GM12878 (cell line): ENCODE measurements around the gene C1orf21. TPM values are rescaled to one million over a fixed set of nuclear protein-coding genes. Genes with fewer than 3 reads are reported as not detected.

ENCODE experiments used
- ATAC-seq: fragments of 200-7000 bp; cut with Tn5 transposase; 3 replicates; pipeline ENCODE4 v1.9.1; 2020; ENCODE audit warnings: mild to moderate bottlenecking, moderate library complexity
- BruUV-seq: library from RNA; stranded (reverse); fragments of 400-500 nt; replicated peaks from 2 replicates; lab custom pipeline; 2021; lab: Mats Ljungman, UMichigan
- CTCF ChIA-PET: fragments of 300-600 bp; sonication (Branson Sonifier 250); formaldehyde crosslinking; extraction: SDS; loops from one replicate; lab custom pipeline; 2021; ENCODE audit warnings: inconsistent platforms; lab: Yijun Ruan, JAX
- POLR2A ChIA-PET: fragments of 350-600 bp; formaldehyde crosslinking; extraction: SDS; loops from one replicate; lab custom pipeline; 2021; ENCODE audit warnings: inconsistent platforms; lab: Charles Lee
- RAD21 ChIA-PET: fragments of 300-600 bp; sonication (Branson Sonifier 250); formaldehyde crosslinking; loops from one replicate; lab custom pipeline; 2023; ENCODE audit warnings: antibody characterized with exemption; ENCODE audit not compliant: unreplicated experiment; lab: Charles Lee
- SMC1A ChIA-PET: fragments of 300-600 bp; sonication (Branson Sonifier 250); formaldehyde crosslinking; loops from one replicate; lab custom pipeline; 2023; ENCODE audit not compliant: unreplicated experiment, uncharacterized antibody; lab: Charles Lee
- DNase-seq: peaks from one replicate; pipeline ENCODE4 v3.0.0-alpha.2; 2011; ENCODE audit warnings: low read depth, low spot score
- FAIRE-seq: peaks from 3 replicates; lab custom pipeline; 2011; peaks lifted over from hg19 to GRCh38; lab: Jason Lieb, UNC
- H2AFZ ChIP-seq: 2 replicates; pipeline ENCODE4 v1.6.0; 2011; ENCODE audit warnings: low read depth, low read length, control low read depth; ENCODE audit not compliant: control insufficient read depth
- H3K27ac ChIP-seq: 2 replicates; pipeline ENCODE4 v1.5.1; 2011; ENCODE audit warnings: control low read depth; ENCODE audit not compliant: control insufficient read depth, insufficient read depth
- H3K27me3 ChIP-seq, 2 experiments: replicated peaks in 1 of 2; 2 replicates each; pipeline versions ENCODE4 v1.6.0 to v1.6.1; 2011; ENCODE audit warnings: low read length in 1 of 2; ENCODE audit not compliant: control insufficient read depth in 2 of 2, insufficient read depth in 2 of 2
- H3K36me3 ChIP-seq, 2 experiments: 2 replicates each; pipeline ENCODE4 v1.5.1; 2011; ENCODE audit warnings: low read length in 1 of 2; ENCODE audit not compliant: control insufficient read depth in 2 of 2, insufficient read depth in 2 of 2
- H3K4me1 ChIP-seq: 2 replicates; pipeline ENCODE4 v1.6.1; 2011; ENCODE audit warnings: mild to moderate bottlenecking, low read length, moderate library complexity, mixed read lengths; ENCODE audit not compliant: control insufficient read depth, insufficient read depth
- H3K4me2 ChIP-seq: 2 replicates; pipeline ENCODE4 v1.6.0; 2011; ENCODE audit warnings: control low read depth; ENCODE audit not compliant: control insufficient read depth, insufficient read depth
- H3K4me3 ChIP-seq: fragments of 200-600 bp; sonication (generic); 2 replicates; pipeline ENCODE4 v1.5.1; 2016
- H3K79me2 ChIP-seq: 2 replicates; pipeline ENCODE4 v1.6.0; 2011; ENCODE audit warnings: low read length; ENCODE audit not compliant: control insufficient read depth, insufficient read depth
- H3K9ac ChIP-seq: 2 replicates; pipeline ENCODE4 v1.8.0; 2011; ENCODE audit warnings: low read length, control low read depth, mixed read lengths; ENCODE audit not compliant: control insufficient read depth, insufficient read depth
- H3K9me3 ChIP-seq: replicated peaks from 3 replicates; pipeline ENCODE4 v1.5.1; 2011; ENCODE audit warnings: mild to moderate bottlenecking, low read length; ENCODE audit not compliant: control insufficient read depth, insufficient read depth
- H4K20me1 ChIP-seq: 2 replicates; pipeline ENCODE4 v1.6.0; 2011; ENCODE audit not compliant: control insufficient read depth, insufficient read depth
- CREM ChIP-seq: IDR thresholded peaks from 2 replicates; pipeline ENCODE4 v1.6.1; 2014; ENCODE audit warnings: antibody characterized with exemption, low read depth
- EZH2 ChIP-seq: IDR thresholded peaks from 2 replicates; pipeline ENCODE4 v1.6.1; 2012; ENCODE audit warnings: low read depth, mild to moderate bottlenecking, control low read depth, inconsistent platforms, low read length, borderline replicate concordance; ENCODE audit not compliant: control insufficient read depth
- HCFC1 ChIP-seq: fragments of 150-350 bp; IDR thresholded peaks from 2 replicates; pipeline ENCODE4 v1.6.1; 2014; ENCODE audit warnings: low read length
- NFXL1 ChIP-seq: fragments of 450-650 bp; IDR thresholded peaks from 2 replicates; pipeline ENCODE4 v1.6.1; 2017; ENCODE audit warnings: antibody characterized with exemption, mild to moderate bottlenecking, borderline replicate concordance
- NFYA ChIP-seq: IDR thresholded peaks from 2 replicates; pipeline ENCODE4 v1.6.1; 2011; ENCODE audit warnings: low read depth, mild to moderate bottlenecking, low read length, improper control_type of control experiment, borderline replicate concordance
- RUNX3 ChIP-seq: IDR thresholded peaks from 2 replicates; pipeline ENCODE4 v1.6.1; 2012; ENCODE audit warnings: low read length, inconsistent platforms
- STAT1 ChIP-seq: fragments of 450-650 bp; conservative IDR thresholded peaks from 2 replicates; pipeline ENCODE4 v1.6.1; 2014; ENCODE audit warnings: antibody characterized with exemption, mild to moderate bottlenecking
- STAT3 ChIP-seq: IDR thresholded peaks from 2 replicates; pipeline ENCODE4 v1.6.1; 2011; ENCODE audit warnings: low read depth, low read length, improper control_type of control experiment
- TAF1 ChIP-seq: IDR thresholded peaks from 2 replicates; pipeline ENCODE4 v1.6.1; 2011; ENCODE audit warnings: mild to moderate bottlenecking, low read depth, low read length, borderline replicate concordance
- YBX1 ChIP-seq: fragments of 450-650 bp; IDR thresholded peaks from 2 replicates; pipeline ENCODE4 v1.6.1; 2016; ENCODE audit warnings: antibody characterized with exemption
- ZNF217 ChIP-seq: fragments of 450-650 bp; IDR thresholded peaks from 2 replicates; pipeline ENCODE4 v1.6.1; 2017; ENCODE audit warnings: antibody characterized with exemption, mild to moderate bottlenecking
- ZNF622 ChIP-seq: fragments of 450-650 bp; IDR thresholded peaks from 2 replicates; pipeline ENCODE4 v1.6.1; 2017; ENCODE audit warnings: mild to moderate bottlenecking, inconsistent platforms
- WGBS: methylation state at CpG from one replicate; pipeline ENCODE4 v1.1.6; 2016; ENCODE audit warnings: low lambda C conversion rate; ENCODE audit not compliant: insufficient replicate concordance, insufficient coverage; ENCODE audit errors: missing lambda C conversion rate; 5-methylcytosine and 5-hydroxymethylcytosine counted together
- in situ Hi-C: fragments of 300-500 bp; cut with MboI; formaldehyde crosslinking; loops from 9 replicates; pipeline ENCODE4 v1.14.3; 2018; ENCODE audit warnings: mixed read lengths
- intact Hi-C: fragments of 100-400 bp; cut with micrococcal nuclease; formaldehyde crosslinking; loops from one replicate; pipeline ENCODE4 v1.14.2; 2022; ENCODE audit not compliant: unreplicated experiment
- polyA plus RNA-seq, 11 experiments: library from polyadenylated mRNA; depleted of rRNA in 4 of 11; unstranded in 6 of 11; stranded (reverse) in 5 of 11; fragments of >200 nt; fragmentation: Nextera tagmentation in 4 of 11; fragmentation: Illumina TruSeq in 1 of 11; extraction: Ambion mirVana in 4 of 11; extraction: Trizol in 1 of 11; gene quantifications; 1 replicate in 1 of 11; 2 replicates in 10 of 11; pipeline versions ENCODE4 v1.2.1 to v1.2.3, GENCODE V29; 2011 to 2016; ENCODE audit warnings: inconsistent platforms in 2 of 11, missing spikeins in 2 of 11, low read depth in 1 of 11
- total RNA-seq, 4 experiments: library from RNA; depleted of rRNA in 3 of 4; stranded (reverse); fragments of >200 nt in 3 of 4; fragmentation: Illumina TruSeq in 1 of 4; extraction: Trizol in 1 of 4; gene quantifications; 2 replicates each; pipeline versions ENCODE4 v1.2.1 to v1.2.3, GENCODE V29; 2013 to 2021
- TF ChIP-seq, protein P1 (sequence below): IDR thresholded peaks from 2 replicates; pipeline ENCODE4 v1.6.1; 2012; ENCODE audit warnings: low read depth, low read length, improper control_type of control experiment
- TF ChIP-seq, protein P2 (sequence below): fragments of 450-650 bp; IDR thresholded peaks from 2 replicates; pipeline ENCODE4 v1.6.1; 2018; ENCODE audit warnings: mild to moderate bottlenecking, low read depth, moderate library complexity; ENCODE audit not compliant: partially characterized antibody
- TF ChIP-seq, protein P3 (sequence below): fragments of 450-650 bp; IDR thresholded peaks from 2 replicates; pipeline ENCODE4 v1.6.1; 2016; ENCODE audit warnings: mild to moderate bottlenecking

The C1orf21 gene
- total and polyA plus RNA-seq, 10 of the 15 experiments (the other 5 are each of a cell fraction or from before 2014, with no cell fraction given) = 0.03 to 1.6 (median 0.17) TPM; not detected in 3

DNA sequence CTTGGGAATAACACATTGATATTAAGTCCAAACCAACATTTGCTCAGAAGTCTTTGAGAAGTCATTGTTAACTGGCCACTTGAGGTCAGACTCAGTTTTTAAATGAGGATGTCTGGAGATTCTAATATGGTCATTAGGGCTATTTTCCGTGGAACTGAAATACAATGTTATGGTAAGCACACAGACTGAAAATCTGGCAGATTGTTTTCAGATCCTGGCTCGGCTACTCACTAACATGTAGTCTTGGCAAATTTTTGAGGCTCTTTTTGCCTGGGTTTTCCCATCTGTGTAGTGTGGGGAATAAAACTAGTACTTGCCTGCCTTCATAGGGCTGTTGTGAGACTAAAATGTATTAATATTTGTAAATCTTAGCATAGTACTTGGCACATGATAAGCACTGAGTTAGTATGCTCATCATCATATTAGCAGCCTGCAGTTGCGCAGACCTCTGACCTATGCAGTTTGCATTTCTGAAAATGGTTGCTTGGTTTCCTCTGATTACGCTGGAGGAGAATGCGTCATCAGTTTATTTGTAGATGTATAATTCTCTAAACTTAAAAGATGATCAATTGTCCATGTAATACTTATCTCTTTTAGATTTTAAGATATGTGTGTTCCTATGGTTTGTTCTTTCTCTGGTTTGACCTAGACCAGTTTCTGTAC lies 100.8 kb downstream of the C1orf21 start:
- Histone ChIP-seq H2AFZ (no peak overlapping the region), H3K27me3 (no peaks in the 10 kb centered on the region), H3K4me3 (no peak overlapping the region), H3K27ac (no peak overlapping the region), H3K36me3 (no peaks in the 10 kb centered on the region), H3K9me3 (no peaks in the 10 kb centered on the region), H3K4me2 (no peak overlapping the region), H3K4me1 (peaks cover 5% of the 10 kb centered on the region), H3K79me2 (no peaks in the 10 kb centered on the region), H4K20me1 (no peaks in the 10 kb centered on the region), H3K9ac (no peak overlapping the region)
- in situ Hi-C loops = no loop called here
- no peak for FAIRE-seq
- RAD21 ChIA-PET = no interaction called here
- TF ChIP-seq, protein P1, sequence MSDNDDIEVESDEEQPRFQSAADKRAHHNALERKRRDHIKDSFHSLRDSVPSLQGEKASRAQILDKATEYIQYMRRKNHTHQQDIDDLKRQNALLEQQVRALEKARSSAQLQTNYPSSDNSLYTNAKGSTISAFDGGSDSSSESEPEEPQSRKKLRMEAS = no peak
- TF ChIP-seq CREM (no peak), NFXL1 (no peak), TAF1 (no peak), ZNF217 (no peak), STAT1 (no peak), YBX1 (no peak), ZNF622 (no peak), STAT3 (no peak), RUNX3 (no peak), NFYA (no peak), EZH2 (no peak), HCFC1 (no peak)
- TF ChIP-seq, protein P2, sequence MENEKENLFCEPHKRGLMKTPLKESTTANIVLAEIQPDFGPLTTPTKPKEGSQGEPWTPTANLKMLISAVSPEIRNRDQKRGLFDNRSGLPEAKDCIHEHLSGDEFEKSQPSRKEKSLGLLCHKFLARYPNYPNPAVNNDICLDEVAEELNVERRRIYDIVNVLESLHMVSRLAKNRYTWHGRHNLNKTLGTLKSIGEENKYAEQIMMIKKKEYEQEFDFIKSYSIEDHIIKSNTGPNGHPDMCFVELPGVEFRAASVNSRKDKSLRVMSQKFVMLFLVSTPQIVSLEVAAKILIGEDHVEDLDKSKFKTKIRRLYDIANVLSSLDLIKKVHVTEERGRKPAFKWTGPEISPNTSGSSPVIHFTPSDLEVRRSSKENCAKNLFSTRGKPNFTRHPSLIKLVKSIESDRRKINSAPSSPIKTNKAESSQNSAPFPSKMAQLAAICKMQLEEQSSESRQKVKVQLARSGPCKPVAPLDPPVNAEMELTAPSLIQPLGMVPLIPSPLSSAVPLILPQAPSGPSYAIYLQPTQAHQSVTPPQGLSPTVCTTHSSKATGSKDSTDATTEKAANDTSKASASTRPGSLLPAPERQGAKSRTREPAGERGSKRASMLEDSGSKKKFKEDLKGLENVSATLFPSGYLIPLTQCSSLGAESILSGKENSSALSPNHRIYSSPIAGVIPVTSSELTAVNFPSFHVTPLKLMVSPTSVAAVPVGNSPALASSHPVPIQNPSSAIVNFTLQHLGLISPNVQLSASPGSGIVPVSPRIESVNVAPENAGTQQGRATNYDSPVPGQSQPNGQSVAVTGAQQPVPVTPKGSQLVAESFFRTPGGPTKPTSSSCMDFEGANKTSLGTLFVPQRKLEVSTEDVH = no peak
- TF ChIP-seq, protein P3, sequence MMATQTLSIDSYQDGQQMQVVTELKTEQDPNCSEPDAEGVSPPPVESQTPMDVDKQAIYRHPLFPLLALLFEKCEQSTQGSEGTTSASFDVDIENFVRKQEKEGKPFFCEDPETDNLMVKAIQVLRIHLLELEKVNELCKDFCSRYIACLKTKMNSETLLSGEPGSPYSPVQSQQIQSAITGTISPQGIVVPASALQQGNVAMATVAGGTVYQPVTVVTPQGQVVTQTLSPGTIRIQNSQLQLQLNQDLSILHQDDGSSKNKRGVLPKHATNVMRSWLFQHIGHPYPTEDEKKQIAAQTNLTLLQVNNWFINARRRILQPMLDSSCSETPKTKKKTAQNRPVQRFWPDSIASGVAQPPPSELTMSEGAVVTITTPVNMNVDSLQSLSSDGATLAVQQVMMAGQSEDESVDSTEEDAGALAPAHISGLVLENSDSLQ = no peak
- CTCF ChIA-PET = no interaction called here
- BruUV-seq = no TSS peak
- SMC1A ChIA-PET = interaction anchor here (0.8 kb wide), 1 partner anchor 136 kb away, joined by 3 read pairs; no protein-coding TSS in a partner anchor
- POLR2A ChIA-PET = no interaction called here
- no peak for ATAC-seq
- DNase-seq = no peak
- intact Hi-C loops = no loop called here
- whole genome bisulfite sequencing = 99% methylated on average over 5 of the region's 5 CpGs
